NCI-H510A (cell line): ENCODE results near the gene GRID2.

ENCODE experiments used
- DNase-seq: peaks from one replicate; lab custom pipeline; 2025; lab: John Stamatoyannopoulos, UW

GRID2 gene

DNA sequence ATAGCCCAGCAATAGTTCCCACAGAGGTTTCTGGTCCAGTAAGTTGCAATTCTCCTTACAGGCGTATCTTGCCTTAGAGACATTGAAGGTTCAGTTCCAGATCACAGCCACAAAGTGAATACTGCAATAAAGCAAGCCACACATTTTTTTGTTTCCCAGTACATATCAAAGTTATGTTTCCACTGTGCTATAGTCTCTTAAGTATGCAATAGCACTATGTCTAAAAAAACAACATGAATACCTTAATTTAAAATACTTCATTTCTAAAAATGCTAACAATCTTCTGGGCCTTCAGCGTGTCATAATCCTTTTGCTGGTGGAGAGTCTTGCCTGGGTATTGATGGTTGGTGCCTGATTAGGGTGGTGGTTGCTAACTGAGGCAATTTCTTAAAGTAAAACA lies 659.1 kb downstream of the GRID2 start:
- no peak for DNase-seq

- DNase-seq = no peak
Measured at GRCh38 chr4:92968556-92968955, 664.8 kb downstream of the GRID2 start.

DNA sequence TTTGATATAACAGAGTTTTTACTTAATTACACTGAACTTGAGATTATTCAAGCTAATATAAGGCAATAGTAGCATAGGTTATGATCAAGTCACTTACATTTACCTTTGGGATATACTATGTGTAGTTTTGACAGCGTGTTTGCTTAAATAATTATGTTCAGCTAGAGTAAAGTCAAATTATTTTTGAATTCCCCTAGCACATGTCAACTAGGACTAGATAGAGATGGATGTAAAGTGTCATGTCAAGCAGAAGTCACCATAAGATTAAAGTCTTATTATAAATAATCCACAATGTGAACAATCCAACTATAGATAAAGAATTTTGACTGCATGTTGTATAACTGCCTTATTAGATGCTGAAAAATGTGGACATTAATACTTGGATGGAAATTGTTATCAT lies 665.2 kb downstream of the GRID2 start:
- DNase-seq = no peak

GRCh38 chr4:92969650-92970379 lies 666.0 kb downstream of the GRID2 start:
- no peak for DNase-seq

DNA sequence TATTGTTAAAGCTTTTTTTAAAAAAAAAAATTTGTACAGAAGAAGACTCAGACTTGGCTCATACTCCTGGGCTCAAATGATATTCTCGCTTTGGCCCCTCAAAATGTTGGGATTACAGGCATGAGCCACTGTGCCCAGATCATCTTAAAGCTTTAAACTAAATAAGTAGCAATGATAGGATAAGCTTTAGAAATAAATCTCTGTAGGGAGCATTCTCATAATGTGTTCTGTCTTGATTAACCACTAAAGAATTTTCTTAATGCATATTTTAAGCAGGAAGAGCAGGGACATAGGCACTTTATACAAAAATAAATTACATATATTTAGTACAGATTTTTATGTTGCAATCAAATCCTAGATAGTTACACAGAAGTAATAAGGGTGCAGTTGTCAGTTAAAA lies 667.2 kb downstream of the GRID2 start:
- no peak for DNase-seq

GRCh38 chr4:92988301-92988700 lies 684.5 kb downstream of the GRID2 start:
- no peak for DNase-seq

GRCh38 chr4:92992758-92993157 lies 689.0 kb downstream of the GRID2 start:
- no peak for DNase-seq

GRCh38 chr4:92994727-92995126 lies 691.0 kb downstream of the GRID2 start:
- DNase-seq = no peak

DNA sequence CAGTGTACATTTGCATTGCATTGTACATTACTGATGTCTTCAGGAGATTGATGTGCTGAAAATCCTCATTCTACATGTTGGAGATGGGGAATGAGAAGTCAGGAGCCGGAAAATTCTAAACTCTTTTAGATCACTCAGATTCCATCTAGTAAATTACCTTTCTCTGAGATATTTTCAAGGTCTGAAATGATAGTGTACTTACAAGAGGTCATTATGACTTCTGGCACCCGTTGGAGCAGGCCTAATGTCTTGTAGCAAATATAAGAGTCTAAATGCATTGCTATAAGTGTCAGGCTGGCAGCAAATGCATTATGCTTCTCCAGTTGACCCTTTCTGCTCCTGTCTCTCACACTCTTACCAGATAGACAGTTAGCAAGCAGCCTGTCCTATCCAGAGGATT lies 692.8 kb downstream of the GRID2 start:
- no peak for DNase-seq

DNA sequence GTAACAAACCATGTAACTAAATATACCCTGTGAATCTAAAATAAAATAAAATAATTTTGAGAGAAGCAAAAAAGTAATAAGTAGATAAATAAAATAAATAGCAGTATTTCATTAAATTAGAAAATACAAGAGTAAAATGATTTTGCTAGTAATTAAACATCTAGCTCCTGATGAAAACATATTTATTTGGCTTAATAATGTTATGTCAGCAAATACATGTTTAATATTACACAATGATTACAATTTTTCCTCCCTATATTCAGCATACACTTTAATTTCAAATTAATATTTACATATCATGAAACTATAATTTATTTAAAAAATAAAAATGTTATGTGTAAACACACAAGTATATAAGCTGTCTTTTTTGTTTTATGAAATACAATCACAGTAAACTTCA lies 697.1 kb downstream of the GRID2 start:
- DNase-seq = no peak

- no peak for DNase-seq
Measured at GRCh38 chr4:93002240-93002639, 698.5 kb downstream of the GRID2 start.

DNA sequence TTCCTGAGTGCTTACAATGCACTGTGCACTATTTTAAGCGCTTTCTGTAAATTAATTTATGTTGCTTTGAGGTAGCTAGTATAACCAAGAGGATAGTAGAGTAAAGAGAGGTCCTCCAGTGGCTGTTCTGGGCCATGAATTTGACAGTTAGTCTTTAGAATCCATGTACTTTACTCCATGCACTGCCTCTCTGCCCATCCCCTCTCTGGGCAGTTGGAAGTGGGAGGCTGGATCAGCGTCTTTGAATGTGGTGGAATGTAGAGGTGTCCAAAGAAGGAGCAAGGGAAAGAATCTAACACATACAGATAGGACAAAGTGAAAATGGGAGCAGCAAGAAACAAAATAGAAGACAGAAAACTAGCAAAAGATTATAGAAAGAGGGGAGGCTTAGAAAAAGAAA lies 712.6 kb downstream of the GRID2 start:
- no peak for DNase-seq

- no peak for DNase-seq
Measured at GRCh38 chr4:93018243-93018642, 714.5 kb downstream of the GRID2 start.

GRCh38 chr4:93018806-93019205 lies 715.0 kb downstream of the GRID2 start:
- DNase-seq = no peak

GRCh38 chr4:93029769-93030168 lies 726.0 kb downstream of the GRID2 start:
- no peak for DNase-seq

GRCh38 chr4:93030670-93031069 lies 726.9 kb downstream of the GRID2 start:
- no peak for DNase-seq

- DNase-seq = no peak
Measured at GRCh38 chr4:93031431-93032098, 727.8 kb downstream of the GRID2 start.

GRCh38 chr4:93042746-93043145 lies 739.0 kb downstream of the GRID2 start:
- no peak for DNase-seq

DNA sequence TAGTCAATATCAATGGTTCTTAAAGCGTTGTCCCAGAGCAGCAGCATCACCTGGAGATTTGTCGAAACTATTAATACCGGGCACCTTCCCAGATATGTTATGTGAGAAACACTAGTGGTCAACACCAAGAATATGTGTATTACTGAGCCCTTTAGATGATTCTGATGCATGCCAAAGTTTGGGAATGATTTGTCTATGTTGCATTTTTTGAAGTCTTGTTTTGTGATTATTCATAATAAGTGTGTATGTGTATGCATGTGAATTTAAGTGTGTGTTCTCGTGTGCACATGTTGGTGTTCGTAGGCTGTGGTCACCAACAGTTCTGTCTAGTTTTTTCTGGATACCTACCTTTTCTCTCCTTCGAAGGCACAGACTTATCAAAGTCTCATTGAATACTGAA lies 749.4 kb downstream of the GRID2 start:
- no peak for DNase-seq

DNA sequence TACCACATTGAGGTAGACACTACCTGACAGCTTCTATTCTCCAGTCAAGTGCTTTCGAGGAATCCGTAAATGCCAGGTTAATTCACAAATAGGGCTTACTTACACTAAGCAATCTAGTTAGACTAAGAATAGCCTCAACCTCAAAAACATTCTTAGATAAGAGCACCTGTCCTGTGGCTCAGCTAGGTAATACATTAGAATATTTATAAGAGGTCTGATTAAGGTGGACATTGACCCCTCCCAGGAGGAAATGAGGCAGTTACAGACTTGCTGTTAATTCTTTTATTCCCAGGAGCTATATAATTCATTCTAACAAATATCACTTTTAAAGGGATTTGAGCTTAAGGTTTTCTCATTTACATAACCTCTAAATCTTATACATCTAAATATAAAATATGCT lies 758.1 kb downstream of the GRID2 start:
- no peak for DNase-seq

DNA sequence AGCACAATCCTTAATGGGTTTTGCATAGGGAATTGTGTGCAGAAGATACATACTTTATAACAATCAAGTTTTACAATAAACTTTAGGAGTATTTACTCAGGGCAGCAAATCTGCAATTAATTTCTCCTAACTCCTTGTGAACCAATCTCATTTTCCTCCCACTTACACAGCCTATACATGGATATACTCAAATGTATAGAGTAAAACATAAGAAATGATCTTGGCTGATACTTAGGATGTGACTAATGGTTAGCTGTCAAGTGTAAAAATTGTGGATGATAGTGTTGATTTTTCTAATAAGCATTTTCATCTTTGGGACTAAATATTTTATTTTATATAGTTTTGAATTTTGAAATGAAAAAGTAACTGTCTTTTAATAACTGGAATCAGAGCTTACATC lies 759.6 kb downstream of the GRID2 start:
- no peak for DNase-seq

DNA sequence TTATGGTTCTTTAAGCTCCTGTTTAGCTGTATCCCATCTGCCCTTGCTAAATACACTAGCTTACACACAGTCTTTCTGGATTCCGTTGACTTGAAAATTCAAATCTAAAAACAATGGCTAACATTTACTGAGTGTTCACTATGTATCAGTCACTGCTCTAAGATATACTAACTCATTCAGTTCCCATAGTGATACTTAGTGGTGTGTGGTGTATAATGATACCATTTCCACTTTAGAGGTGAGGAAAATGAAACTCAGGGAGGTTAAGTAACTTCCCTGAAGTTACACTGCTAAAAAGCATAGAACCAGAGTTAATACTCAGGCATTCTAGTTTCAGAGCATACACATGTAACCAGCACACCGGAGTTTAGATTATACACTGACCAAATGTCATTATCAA lies 762.0 kb downstream of the GRID2 start:
- no peak for DNase-seq

DNA sequence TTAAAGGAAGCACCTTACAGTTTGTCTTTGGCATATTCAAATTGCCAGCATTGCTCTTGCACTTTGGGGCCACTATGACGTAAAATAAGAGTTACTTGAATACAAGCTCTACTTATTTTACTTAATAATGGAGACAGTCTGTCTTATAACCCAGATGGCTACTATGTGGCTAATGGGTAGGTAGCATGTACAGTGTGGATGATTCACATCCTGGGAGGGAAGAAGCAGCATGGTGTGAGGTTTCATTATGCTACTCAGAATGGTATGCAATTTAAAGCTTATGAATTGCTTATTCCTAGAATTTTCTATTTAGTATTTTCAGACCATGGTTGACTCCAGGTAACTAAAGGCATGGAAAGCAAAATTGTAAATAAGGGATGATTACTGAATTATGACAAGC lies 763.0 kb downstream of the GRID2 start:
- no peak for DNase-seq

DNA sequence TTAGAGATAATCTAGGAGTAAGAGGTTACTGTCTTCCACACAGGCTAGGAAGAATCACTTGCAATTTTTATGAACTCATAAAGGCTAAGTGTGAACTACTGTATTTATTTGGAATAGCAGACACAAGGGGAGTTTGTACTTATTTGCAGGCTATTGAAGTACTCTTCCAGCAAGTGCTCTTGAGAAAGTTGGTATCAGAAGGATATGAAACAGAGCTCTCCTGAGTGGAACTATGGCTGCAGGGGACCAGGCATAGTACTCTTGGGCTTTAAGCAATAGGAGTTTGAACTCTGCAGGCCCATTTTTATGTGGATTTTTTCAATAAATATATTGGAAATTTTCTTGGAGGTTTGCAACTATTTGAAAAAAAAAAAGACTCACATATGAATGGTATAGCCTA lies 768.5 kb downstream of the GRID2 start:
- DNase-seq = no peak
